ACHN (cell line): ENCODE results near the gene CFTR.

Experiments used
- DNase-seq: peaks from one replicate; pipeline ENCODE4 v3.0.0-alpha.2; 2015
- in situ Hi-C: cut with HindIII; loops from 2 replicates; pipeline ENCODE4 v1.10.0; 2017; ENCODE audit warnings: low sequenced_read_pairs, low pct_ligation_motif_present, low pct_unique_long_range_greater_than_20kb

The CFTR gene

GRCh38 chr7:117623606-117624005 lies 143.8 kb downstream of the CFTR start:
- no peak for DNase-seq
- in situ Hi-C loops, result no loop called here

GRCh38 chr7:117630501-117630900 lies 150.7 kb downstream of the CFTR start:
- DNase-seq, result no peak
- in situ Hi-C loops, result no loop called here

DNA sequence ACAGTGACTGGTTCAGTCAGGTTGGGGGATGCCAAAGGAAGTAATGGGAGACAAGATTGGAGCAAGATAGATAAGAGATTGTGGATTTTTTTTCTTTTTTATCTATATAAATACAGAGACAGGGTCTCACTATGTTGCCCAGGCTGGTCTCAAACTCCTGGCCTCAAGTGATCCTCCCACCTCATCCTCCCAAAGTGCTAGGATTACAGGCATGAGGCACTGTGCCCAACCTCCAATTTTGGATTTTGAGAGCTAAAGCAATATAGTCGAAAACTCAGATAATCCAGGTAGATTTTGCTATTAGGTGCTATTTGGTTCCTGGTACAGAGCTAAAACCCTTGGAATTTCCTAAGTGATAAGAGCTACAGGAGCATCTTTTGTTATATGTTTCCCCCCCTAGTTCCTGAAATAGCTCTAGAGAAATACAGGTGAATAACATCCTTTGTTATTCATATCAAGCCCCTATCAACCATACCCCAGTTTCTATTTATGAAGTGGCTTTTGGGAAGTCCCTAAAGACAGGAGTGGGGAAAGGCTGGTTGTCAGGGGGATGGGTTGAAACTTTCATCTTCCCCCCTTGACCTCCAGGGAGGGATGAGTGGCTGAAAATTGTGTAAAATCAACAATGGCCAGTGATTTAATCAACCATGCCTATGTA lies 151.2 kb downstream of the CFTR start:
- in situ Hi-C loops, result no loop called here
- no peak for DNase-seq

DNA sequence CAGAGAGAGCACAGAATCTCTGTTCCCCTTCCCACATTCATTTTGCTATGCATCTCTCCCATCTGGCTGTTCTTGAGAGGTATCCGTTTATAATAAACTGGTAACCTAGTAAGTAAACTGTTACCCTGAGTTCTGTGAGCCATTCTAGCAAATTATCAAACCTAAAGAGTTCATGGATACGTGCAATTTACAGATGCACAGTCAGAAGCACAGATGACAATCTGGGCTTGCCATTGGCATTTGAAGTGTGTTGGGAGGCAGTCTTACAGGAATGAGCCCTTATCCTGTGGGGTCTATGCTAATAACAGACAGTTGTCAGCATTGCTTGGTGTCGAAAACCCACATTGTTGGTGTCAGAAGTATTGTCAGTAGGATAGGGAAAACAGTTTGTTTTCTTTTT lies 151.8 kb downstream of the CFTR start:
- DNase-seq, result no peak
- in situ Hi-C loops, result no loop called here

- in situ Hi-C loops, result no loop called here
- DNase-seq, result no peak
These were observed 158.1 kb downstream of the CFTR start for GRCh38 chr7:117637937-117638336.

DNA sequence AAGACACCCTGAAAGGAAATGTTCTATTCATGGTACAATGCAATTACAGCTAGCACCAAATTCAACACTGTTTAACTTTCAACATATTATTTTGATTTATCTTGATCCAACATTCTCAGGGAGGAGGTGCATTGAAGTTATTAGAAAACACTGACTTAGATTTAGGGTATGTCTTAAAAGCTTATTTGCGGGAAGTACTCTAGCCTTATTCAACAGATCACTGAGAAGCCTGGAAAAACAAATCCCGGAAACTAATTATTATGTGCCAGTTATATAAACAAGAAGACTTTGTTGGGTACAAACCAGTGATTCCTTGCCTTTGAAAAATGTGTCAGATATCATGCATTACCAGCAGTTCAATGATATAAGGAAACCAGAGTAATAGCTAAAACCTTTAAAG lies 160.1 kb downstream of the CFTR start:
- in situ Hi-C loops, result no loop called here
- no peak for DNase-seq

DNA sequence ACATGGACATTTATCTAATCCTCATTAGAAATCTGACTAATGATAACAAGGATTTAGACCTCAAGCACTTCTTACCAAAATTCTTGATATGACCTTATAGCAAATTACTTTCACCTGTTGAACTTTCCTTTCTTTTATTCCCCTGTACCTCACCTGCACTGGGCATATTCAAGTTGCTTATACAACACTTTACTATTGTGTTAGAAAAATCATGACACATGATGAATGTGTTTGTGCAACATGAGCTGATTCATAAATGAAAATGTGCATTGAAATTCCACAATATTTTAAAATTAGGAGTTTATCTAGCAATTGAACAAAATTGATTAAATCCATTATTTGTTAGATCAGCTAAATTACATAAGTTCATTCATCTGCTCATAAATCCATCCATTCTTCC lies 160.6 kb downstream of the CFTR start:
- in situ Hi-C loops, result no loop called here
- no peak for DNase-seq

DNA sequence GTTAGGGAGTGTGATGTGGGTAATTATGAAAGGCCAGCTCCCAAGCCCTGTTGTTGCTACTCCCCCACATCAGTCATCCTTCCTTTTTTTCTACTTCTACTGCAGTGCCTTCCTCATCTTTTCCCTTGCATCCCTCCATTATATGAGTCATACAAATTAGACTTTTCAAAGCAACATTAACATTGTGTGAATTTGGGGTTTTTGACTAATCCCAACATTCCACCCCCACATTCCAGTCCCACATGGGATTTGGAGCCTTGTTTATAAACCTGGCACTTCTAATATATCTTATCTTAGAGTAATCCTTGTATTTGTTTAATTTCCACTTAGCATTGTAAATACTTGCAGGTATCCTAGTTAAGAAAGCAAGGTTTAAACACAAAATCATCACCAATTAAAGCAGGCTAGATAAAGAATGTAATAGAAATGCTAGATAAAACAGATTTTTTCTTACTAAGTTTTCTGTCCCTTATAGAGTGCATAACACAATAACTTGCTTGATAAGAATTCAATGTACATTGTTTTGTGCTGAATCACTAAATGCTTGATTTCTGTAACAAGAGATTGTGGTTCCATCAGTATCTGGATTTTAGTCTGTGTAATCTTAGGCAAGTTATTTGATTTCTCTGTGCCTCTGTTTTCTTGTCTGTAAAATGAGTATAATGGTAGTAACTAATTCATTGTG lies 165.8 kb downstream of the CFTR start:
- in situ Hi-C loops, result no loop called here

GRCh38 chr7:117648203-117648866 lies 168.5 kb downstream of the CFTR start:
- in situ Hi-C loops, result no loop called here
- no peak for DNase-seq

More for the DNA sequence above, 165.8 kb downstream of the CFTR start:
- peak; percentile 33 for DNase-seq

DNA sequence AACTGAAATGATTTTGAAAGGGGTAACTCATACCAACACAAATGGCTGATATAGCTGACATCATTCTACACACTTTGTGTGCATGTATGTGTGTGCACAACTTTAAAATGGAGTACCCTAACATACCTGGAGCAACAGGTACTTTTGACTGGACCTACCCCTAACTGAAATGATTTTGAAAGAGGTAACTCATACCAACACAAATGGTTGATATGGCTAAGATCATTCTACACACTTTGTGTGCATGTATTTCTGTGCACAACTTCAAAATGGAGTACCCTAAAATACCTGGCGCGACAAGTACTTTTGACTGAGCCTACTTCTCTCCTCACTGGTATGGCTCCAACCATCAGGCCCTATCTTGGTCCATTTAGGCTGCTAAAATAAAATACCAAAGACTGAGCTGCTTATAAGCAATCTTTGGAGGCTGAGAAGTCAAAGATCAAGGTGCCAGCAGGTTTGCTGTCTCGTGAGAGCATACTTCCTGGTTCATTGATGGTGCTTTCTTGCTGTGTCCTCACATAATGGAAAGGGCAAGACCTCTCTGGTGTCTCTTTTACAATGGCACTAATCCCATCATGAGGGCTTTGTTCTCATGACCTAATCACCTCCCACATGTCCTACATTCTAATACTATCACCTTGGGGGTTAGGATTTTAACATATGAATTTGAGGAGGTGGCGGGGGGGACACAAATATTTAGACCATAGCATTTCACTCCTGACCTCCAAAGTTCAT lies 173.3 kb downstream of the CFTR start:
- in situ Hi-C loops, result no loop called here
- no peak for DNase-seq

- in situ Hi-C loops, result no loop called here
- no peak for DNase-seq
These were observed 175.0 kb downstream of the CFTR start for GRCh38 chr7:117654780-117655179.

DNA sequence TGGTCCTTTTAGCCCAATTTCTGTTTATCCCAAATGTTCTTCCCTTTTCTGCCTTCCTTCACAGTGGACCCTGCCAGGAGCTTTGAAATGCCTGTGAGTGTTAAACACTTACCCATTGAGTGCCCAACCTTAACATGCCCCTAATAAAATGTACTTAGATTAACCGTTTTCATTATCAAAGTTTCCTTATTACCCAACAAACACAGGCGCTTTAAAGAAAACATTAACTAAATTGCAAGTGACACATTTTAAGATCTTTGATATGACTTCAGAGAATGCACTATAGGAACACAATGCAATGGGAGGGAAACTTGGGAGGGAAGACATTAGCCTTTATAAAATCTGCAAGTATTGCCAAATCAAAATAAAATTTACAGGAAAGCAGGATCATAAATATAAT lies 177.0 kb downstream of the CFTR start:
- no peak for DNase-seq
- in situ Hi-C loops, result no loop called here

GRCh38 chr7:117659531-117660011 lies 179.7 kb downstream of the CFTR start:
- in situ Hi-C loops, result no loop called here
- no peak for DNase-seq

DNA sequence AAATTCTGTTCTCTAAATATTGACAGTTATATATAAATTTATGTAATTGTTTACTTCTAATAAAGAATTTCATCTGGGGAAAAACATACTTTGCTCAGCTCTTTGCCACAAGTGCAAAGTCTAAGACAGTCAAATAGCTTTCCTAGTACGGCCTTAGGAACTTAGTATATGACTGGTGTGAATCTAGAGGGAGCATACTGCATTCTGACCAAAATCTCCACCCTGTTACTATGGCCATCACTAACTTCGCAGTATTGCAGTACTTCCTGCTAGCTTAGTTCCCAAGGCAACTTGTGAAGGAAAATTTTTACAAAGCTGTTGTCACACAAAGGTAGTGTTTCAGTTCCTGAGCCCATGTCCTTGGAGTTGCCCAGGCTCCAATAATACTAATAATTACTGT lies 181.5 kb downstream of the CFTR start:
- DNase-seq, result no peak
- in situ Hi-C loops, result no loop called here

- DNase-seq, result no peak
- in situ Hi-C loops, result no loop called here
These were observed 184.2 kb downstream of the CFTR start for GRCh38 chr7:117664047-117664446.

- in situ Hi-C loops, result no loop called here
- no peak for DNase-seq
These were observed 185.5 kb downstream of the CFTR start for GRCh38 chr7:117665368-117665767.

DNA sequence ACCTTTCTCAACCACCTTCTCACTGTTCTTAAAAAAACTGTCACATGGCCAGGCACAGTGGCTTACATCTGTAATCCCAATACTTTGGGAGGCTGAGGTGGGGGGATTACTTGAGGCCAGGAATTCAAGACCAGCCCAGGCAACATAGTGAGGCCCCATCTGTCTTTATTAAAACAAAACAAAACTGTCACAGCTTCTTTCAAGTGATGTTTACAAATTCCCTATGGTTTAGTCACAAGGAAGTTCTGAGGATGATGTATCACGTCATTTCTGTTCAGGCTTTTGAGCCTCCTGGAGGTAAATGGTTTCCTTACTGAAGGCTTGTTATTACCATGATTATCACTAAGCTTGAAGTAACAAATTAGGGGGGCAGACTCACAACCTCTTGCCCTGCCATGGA lies 186.2 kb downstream of the CFTR start:
- in situ Hi-C loops, result no loop called here
- peak; percentile 32 for DNase-seq

DNA sequence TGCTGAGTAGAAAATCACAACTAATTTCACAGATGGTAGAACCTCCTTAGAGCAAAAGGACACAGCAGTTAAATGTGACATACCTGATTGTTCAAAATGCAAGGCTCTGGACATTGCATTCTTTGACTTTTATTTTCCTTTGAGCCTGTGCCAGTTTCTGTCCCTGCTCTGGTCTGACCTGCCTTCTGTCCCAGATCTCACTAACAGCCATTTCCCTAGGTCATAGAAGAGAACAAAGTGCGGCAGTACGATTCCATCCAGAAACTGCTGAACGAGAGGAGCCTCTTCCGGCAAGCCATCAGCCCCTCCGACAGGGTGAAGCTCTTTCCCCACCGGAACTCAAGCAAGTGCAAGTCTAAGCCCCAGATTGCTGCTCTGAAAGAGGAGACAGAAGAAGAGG lies 186.9 kb downstream of the CFTR start:
- DNase-seq, result no peak
- in situ Hi-C loops, result no loop called here

GRCh38 chr7:117667456-117667855 lies 187.6 kb downstream of the CFTR start:
- no peak for DNase-seq
- in situ Hi-C loops, result no loop called here
